Adrenal gland (tissue), 5 donors: ENCODE measurements around the gene MAP4K3.

Experiments used
- CTCF ChIP-seq, 6 experiments: fragments of 450-650 bp in 4 of 6; fragments of 200-600 bp in 2 of 6; sonication (generic) in 1 of 6; IDR thresholded peaks; 1 replicate in 5 of 6; 2 replicates in 1 of 6; pipeline versions ENCODE4 v1.5.1 to v1.8.0; 2016 to 2021; ENCODE audit warnings: antibody characterized with exemption in 6 of 6, mild to moderate bottlenecking in 2 of 6, moderate library complexity in 1 of 6
- POLR2A ChIP-seq, 2 donors: fragments of 450-650 bp; IDR thresholded peaks; one replicate each; pipeline ENCODE4 v1.6.1; 2017; ENCODE audit warnings: antibody characterized with exemption in 2 of 2, mild to moderate bottlenecking in 2 of 2, moderate library complexity in 1 of 2
- donor health status: DM: no; HTN: no; CAD: no.

- TF ChIP-seq CTCF (IDR thresholded peaks at IDR 0.05) (no peak), POLR2A (IDR thresholded peaks at IDR 0.05) (no peak)
These were observed 61.2 kb downstream of the MAP4K3 start for GRCh38 chr2:39375917-39376316.
